ENCODE data around the gene CCDC27.

DNA sequence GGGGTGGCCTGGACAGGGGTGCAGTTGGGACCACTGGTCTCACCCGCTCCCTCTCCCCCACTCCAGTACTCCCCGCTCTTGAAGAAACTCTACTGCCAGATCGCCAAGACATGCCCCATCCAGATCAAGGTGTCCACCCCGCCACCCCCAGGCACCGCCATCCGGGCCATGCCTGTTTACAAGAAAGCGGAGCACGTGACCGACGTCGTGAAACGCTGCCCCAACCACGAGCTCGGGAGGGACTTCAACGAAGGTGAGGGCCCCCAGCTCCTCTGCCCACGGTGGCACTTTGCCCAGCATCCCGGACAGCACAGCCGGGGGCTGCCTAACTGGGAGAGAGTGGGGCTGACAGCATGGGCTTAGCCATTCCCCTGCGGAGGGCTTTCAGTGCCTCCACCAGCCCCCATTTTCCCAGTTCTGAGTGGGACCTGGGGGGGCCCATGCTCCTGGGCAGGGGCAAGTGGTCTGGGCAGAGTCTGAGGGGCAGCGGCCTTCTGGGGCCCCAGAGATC is 30.2 kb upstream of the CCDC27 start:
- TF ChIP-seq, protein P1, sequence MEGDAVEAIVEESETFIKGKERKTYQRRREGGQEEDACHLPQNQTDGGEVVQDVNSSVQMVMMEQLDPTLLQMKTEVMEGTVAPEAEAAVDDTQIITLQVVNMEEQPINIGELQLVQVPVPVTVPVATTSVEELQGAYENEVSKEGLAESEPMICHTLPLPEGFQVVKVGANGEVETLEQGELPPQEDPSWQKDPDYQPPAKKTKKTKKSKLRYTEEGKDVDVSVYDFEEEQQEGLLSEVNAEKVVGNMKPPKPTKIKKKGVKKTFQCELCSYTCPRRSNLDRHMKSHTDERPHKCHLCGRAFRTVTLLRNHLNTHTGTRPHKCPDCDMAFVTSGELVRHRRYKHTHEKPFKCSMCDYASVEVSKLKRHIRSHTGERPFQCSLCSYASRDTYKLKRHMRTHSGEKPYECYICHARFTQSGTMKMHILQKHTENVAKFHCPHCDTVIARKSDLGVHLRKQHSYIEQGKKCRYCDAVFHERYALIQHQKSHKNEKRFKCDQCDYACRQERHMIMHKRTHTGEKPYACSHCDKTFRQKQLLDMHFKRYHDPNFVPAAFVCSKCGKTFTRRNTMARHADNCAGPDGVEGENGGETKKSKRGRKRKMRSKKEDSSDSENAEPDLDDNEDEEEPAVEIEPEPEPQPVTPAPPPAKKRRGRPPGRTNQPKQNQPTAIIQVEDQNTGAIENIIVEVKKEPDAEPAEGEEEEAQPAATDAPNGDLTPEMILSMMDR (conservative IDR thresholded peaks at IDR 0.05) = no peak
- TF ChIP-seq EZH2 (IDR thresholded peaks at IDR 0.05; ENCODE audit: low read depth) = no peak

All from PC-9 (cell line).